HepG2 (cell line): ENCODE results near the gene TMCC2. TPM values are rescaled to one million over a fixed set of nuclear protein-coding genes. Genes with fewer than 3 reads are reported as not detected.

Source experiments
- FOSL2 ChIP-seq: sonication (generic); formaldehyde crosslinking; IDR thresholded peaks from 2 replicates; pipeline ENCODE4 v1.4.0; 2020; ENCODE audit warnings: missing genetic modification reagents
- JUNB ChIP-seq: sonication (generic); formaldehyde crosslinking; IDR thresholded peaks from 2 replicates; pipeline ENCODE4 v1.8.0; 2022; ENCODE audit warnings: missing genetic modification reagents, mild to moderate bottlenecking, borderline replicate concordance
- LCORL ChIP-seq, 2 experiments: fragments of 450-650 bp in 1 of 2; sonication (generic) in 1 of 2; formaldehyde crosslinking in 1 of 2; IDR thresholded peaks; 2 replicates each; pipeline versions ENCODE4 v1.5.0 to v1.6.1; 2017 to 2020; ENCODE audit warnings: antibody characterized with exemption in 1 of 2, missing genetic modification reagents in 1 of 2
- MEIS1 ChIP-seq: sonication (generic); formaldehyde crosslinking; IDR thresholded peaks from 2 replicates; pipeline ENCODE4 v1.9.0; 2021; ENCODE audit warnings: mild to moderate bottlenecking, missing genetic modification reagents, moderate library complexity, borderline replicate concordance
- PHF8 ChIP-seq: sonication (generic); formaldehyde crosslinking; IDR thresholded peaks from 2 replicates; pipeline ENCODE4 v1.5.0; 2020; ENCODE audit warnings: missing genetic modification reagents
- RCOR2 ChIP-seq: IDR thresholded peaks from 2 replicates; pipeline ENCODE4 v1.6.1; 2016; ENCODE audit warnings: missing biosample characterization, missing genetic modification reagents
- SIX4 ChIP-seq: sonication (generic); formaldehyde crosslinking; IDR thresholded peaks from 2 replicates; pipeline ENCODE4 v1.4.0; 2020; ENCODE audit warnings: missing genetic modification reagents
- TCF12 ChIP-seq, 2 experiments: fragments of 450-650 bp in 1 of 2; sonication (generic) in 1 of 2; formaldehyde crosslinking in 1 of 2; IDR thresholded peaks; 2 replicates each; pipeline versions ENCODE4 v1.6.1 to v1.8.0; 2017 to 2022; ENCODE audit warnings: antibody characterized with exemption in 1 of 2, mild to moderate bottlenecking in 1 of 2, missing genetic modification reagents in 1 of 2, moderate library complexity in 1 of 2
- ZBTB21 ChIP-seq: sonication (generic); formaldehyde crosslinking; IDR thresholded peaks from 2 replicates; pipeline ENCODE4 v1.4.0; 2020; ENCODE audit warnings: missing genetic modification reagents
- ZEB1 ChIP-seq: IDR thresholded peaks from 2 replicates; pipeline ENCODE4 v1.6.1; 2012; ENCODE audit warnings: mild to moderate bottlenecking, low read depth, inconsistent platforms; ENCODE audit not compliant: insufficient replicate concordance
- ZNF350 ChIP-seq: sonication (generic); formaldehyde crosslinking; IDR thresholded peaks from 2 replicates; pipeline ENCODE4 v1.4.0; 2020; ENCODE audit warnings: mild to moderate bottlenecking, low read depth, missing genetic modification reagents, borderline replicate concordance
- ZNF564 ChIP-seq: sonication (generic); formaldehyde crosslinking; IDR thresholded peaks from 2 replicates; pipeline ENCODE4 v1.8.1; 2023; ENCODE audit warnings: mild to moderate bottlenecking, missing genetic modification reagents
- polyA plus RNA-seq, 8 experiments: library from polyadenylated mRNA; depleted of rRNA in 3 of 8; stranded (reverse) in 7 of 8; unstranded in 1 of 8; fragments of >200 nt; fragmentation: Illumina TruSeq in 4 of 8; extraction: Trizol in 4 of 8; gene quantifications; 2 replicates each; pipeline versions ENCODE4 v1.2.1 to v1.2.3, GENCODE V29; 2011 to 2016; ENCODE audit warnings: low read depth in 4 of 8, missing spikeins in 1 of 8, mixed read lengths in 1 of 8; ENCODE audit not compliant: insufficient read depth in 1 of 8
- total RNA-seq, 5 experiments: library from RNA; depleted of rRNA; stranded (reverse); fragments of >200 nt; fragmentation: Illumina TruSeq; extraction: Trizol; gene quantifications; 2 replicates each; pipeline ENCODE4 v1.2.3, GENCODE V29; 2016; ENCODE audit warnings: low read depth in 1 of 5
- TF ChIP-seq, protein P1 (sequence below): sonication (generic); formaldehyde crosslinking; IDR thresholded peaks from 2 replicates; pipeline ENCODE4 v1.5.1; 2020; ENCODE audit warnings: missing genetic modification reagents, mild to moderate bottlenecking, borderline replicate concordance
- TF ChIP-seq, protein P2 (sequence below): sonication (generic); formaldehyde crosslinking; IDR thresholded peaks from 2 replicates; pipeline ENCODE4 v1.5.0; 2020; ENCODE audit warnings: mild to moderate bottlenecking, missing genetic modification reagents, borderline replicate concordance
- TF ChIP-seq, protein P3 (sequence below): sonication (generic); formaldehyde crosslinking; IDR thresholded peaks from 2 replicates; pipeline ENCODE4 v1.4.0; 2020; ENCODE audit warnings: mild to moderate bottlenecking, missing genetic modification reagents

The TMCC2 gene
- total and polyA plus RNA-seq, 2 of the 13 experiments (the other 11 are each of a cell fraction or from before 2014, with no cell fraction given): 0.12 to 0.24 TPM

DNA sequence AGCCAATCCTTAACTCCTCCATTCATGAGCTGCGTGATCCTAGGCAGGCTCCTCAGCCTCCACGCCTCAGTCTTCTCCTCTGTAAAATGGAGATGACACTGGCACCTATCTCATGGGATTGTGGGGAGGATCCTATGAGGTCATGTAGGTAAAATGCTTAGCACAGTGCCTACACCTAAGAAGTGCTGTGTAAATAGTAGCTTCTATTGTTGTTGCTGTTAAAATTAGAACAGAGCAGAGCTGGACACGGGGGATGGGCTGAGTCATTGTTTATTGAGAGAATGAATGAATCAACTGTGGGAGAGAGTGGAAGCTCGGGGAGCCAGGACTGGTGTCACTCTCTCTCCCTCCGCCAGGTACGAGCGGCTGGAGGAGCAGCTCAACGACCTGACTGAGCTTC, 43.0 kb downstream of the TMCC2 start (continued):
- TF ChIP-seq, protein P1, sequence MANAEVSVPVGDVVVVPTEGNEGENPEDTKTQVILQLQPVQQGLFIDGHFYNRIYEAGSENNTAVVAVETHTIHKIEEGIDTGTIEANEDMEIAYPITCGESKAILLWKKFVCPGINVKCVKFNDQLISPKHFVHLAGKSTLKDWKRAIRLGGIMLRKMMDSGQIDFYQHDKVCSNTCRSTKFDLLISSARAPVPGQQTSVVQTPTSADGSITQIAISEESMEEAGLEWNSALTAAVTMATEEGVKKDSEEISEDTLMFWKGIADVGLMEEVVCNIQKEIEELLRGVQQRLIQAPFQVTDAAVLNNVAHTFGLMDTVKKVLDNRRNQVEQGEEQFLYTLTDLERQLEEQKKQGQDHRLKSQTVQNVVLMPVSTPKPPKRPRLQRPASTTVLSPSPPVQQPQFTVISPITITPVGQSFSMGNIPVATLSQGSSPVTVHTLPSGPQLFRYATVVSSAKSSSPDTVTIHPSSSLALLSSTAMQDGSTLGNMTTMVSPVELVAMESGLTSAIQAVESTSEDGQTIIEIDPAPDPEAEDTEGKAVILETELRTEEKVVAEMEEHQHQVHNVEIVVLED: no peak
- TF ChIP-seq ZNF350 (CRISPR knock-in tag) (no peak), ZNF564 (CRISPR knock-in tag) (no peak), ZEB1 (no peak), ZBTB21 (CRISPR knock-in tag) (peak; percentile 57; the same call in 1 of the 2 replicates), FOSL2 (peak; percentile 88), LCORL (IDR thresholded peaks at IDR 0.05) (no peak), LCORL (CRISPR knock-in tag; IDR thresholded peaks at IDR 0.05) (no peak), SIX4 (CRISPR knock-in tag) (no peak), RCOR2 (0 out of 2 replicates have a peak, but pooled peaks have one; percentile 26), JUNB (0 out of 2 replicates have a peak, but pooled peaks have one; percentile 26), TCF12 (IDR thresholded peaks at IDR 0.05) (no peak), TCF12 (CRISPR knock-in tag; IDR thresholded peaks at IDR 0.05) (no peak), PHF8 (CRISPR knock-in tag) (no peak), MEIS1 (CRISPR knock-in tag) (no peak)
- TF ChIP-seq, protein P2, sequence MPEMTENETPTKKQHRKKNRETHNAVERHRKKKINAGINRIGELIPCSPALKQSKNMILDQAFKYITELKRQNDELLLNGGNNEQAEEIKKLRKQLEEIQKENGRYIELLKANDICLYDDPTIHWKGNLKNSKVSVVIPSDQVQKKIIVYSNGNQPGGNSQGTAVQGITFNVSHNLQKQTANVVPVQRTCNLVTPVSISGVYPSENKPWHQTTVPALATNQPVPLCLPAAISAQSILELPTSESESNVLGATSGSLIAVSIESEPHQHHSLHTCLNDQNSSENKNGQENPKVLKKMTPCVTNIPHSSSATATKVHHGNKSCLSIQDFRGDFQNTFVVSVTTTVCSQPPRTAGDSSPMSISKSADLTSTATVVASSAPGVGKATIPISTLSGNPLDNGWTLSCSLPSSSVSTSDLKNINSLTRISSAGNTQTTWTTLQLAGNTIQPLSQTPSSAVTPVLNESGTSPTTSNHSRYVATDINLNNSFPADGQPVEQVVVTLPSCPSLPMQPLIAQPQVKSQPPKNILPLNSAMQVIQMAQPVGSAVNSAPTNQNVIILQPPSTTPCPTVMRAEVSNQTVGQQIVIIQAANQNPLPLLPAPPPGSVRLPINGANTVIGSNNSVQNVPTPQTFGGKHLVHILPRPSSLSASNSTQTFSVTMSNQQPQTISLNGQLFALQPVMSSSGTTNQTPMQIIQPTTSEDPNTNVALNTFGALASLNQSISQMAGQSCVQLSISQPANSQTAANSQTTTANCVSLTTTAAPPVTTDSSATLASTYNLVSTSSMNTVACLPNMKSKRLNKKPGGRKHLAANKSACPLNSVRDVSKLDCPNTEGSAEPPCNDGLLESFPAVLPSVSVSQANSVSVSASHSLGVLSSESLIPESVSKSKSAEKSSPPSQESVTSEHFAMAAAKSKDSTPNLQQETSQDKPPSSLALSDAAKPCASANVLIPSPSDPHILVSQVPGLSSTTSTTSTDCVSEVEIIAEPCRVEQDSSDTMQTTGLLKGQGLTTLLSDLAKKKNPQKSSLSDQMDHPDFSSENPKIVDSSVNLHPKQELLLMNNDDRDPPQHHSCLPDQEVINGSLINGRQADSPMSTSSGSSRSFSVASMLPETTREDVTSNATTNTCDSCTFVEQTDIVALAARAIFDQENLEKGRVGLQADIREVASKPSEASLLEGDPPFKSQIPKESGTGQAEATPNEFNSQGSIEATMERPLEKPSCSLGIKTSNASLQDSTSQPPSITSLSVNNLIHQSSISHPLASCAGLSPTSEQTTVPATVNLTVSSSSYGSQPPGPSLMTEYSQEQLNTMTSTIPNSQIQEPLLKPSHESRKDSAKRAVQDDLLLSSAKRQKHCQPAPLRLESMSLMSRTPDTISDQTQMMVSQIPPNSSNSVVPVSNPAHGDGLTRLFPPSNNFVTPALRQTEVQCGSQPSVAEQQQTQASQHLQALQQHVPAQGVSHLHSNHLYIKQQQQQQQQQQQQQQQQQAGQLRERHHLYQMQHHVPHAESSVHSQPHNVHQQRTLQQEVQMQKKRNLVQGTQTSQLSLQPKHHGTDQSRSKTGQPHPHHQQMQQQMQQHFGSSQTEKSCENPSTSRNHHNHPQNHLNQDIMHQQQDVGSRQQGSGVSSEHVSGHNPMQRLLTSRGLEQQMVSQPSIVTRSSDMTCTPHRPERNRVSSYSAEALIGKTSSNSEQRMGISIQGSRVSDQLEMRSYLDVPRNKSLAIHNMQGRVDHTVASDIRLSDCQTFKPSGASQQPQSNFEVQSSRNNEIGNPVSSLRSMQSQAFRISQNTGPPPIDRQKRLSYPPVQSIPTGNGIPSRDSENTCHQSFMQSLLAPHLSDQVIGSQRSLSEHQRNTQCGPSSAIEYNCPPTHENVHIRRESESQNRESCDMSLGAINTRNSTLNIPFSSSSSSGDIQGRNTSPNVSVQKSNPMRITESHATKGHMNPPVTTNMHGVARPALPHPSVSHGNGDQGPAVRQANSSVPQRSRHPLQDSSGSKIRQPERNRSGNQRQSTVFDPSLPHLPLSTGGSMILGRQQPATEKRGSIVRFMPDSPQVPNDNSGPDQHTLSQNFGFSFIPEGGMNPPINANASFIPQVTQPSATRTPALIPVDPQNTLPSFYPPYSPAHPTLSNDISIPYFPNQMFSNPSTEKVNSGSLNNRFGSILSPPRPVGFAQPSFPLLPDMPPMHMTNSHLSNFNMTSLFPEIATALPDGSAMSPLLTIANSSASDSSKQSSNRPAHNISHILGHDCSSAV: no peak
- TF ChIP-seq, protein P3, sequence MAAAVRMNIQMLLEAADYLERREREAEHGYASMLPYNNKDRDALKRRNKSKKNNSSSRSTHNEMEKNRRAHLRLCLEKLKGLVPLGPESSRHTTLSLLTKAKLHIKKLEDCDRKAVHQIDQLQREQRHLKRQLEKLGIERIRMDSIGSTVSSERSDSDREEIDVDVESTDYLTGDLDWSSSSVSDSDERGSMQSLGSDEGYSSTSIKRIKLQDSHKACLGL (CRISPR knock-in tag): no peak
